CD4-positive, alpha-beta T cell (primary cell): ENCODE data around the gene INO80. TPM values are rescaled to one million over a fixed set of nuclear protein-coding genes. Genes with fewer than 3 reads are reported as not detected.

ENCODE experiments used
- ATAC-seq: fragments of 200-7000 bp; cut with Tn5 transposase; one replicate; pipeline ENCODE4 v1.10.0; 2022; ENCODE audit warnings: mild to moderate bottlenecking; ENCODE audit not compliant: poor library complexity
- CTCF ChIA-PET: fragments of 350-600 bp; sonication (Branson Sonifier 250); formaldehyde crosslinking; loops from one replicate; lab custom pipeline; 2021; ENCODE audit warnings: antibody characterized with exemption, inconsistent platforms; lab: Charles Lee
- POLR2A ChIA-PET: fragments of 350-600 bp; sonication (Branson Sonifier 250); formaldehyde crosslinking; loops from one replicate; lab custom pipeline; 2021; ENCODE audit warnings: antibody characterized with exemption, inconsistent platforms; lab: Charles Lee
- DNase-seq, 14 experiments: peaks; one replicate each; pipeline ENCODE4 v3.0.0-alpha.2; 2013 to 2020; ENCODE audit warnings: mixed read lengths in 2 of 14
- H3K27ac ChIP-seq, 2 donors: one replicate each; pipeline versions ENCODE4 v1.5.1 to v1.7.0; 2013; ENCODE audit warnings: low read length in 2 of 2, low read depth in 1 of 2, mild to moderate bottlenecking in 1 of 2
- H3K27me3 ChIP-seq, 2 experiments: 1 replicate in 1 of 2; 2 replicates in 1 of 2; pipeline versions ENCODE4 v1.6.1 to v1.7.0; 2013; ENCODE audit warnings: low read length in 2 of 2, control low read depth in 1 of 2, mild to moderate bottlenecking in 1 of 2, moderate library complexity in 1 of 2; ENCODE audit not compliant: insufficient read depth in 2 of 2, control insufficient read depth in 1 of 2
- H3K36me3 ChIP-seq: one replicate; pipeline ENCODE4 v1.6.1; 2013; ENCODE audit warnings: low read length, control low read depth; ENCODE audit not compliant: insufficient read depth
- H3K4me1 ChIP-seq: one replicate; pipeline ENCODE4 v1.6.1; 2013; ENCODE audit warnings: low read length, control low read depth; ENCODE audit not compliant: insufficient read depth
- H3K4me3 ChIP-seq: one replicate; pipeline ENCODE4 v1.5.1; 2013; ENCODE audit warnings: mild to moderate bottlenecking, low read length, moderate library complexity
- H3K9me3 ChIP-seq, 2 experiments: 1 replicate in 1 of 2; 2 replicates in 1 of 2; pipeline versions ENCODE4 v1.6.1 to v1.7.0; 2013; ENCODE audit warnings: low read length in 2 of 2, mild to moderate bottlenecking in 2 of 2, control low read depth in 1 of 2, moderate library complexity in 1 of 2; ENCODE audit not compliant: control insufficient read depth in 1 of 2, insufficient read depth in 1 of 2
- H3K27ac Mint-ChIP-seq: one replicate; pipeline ENCODE4 v1.8.0; 2020; ENCODE audit warnings: mixed read lengths
- H3K27me3 Mint-ChIP-seq: one replicate; pipeline ENCODE4 v1.8.0; 2021; ENCODE audit warnings: mixed read lengths
- H3K36me3 Mint-ChIP-seq: one replicate; pipeline ENCODE4 v1.8.0; 2021; ENCODE audit warnings: low read depth, mixed read lengths
- H3K4me1 Mint-ChIP-seq: one replicate; pipeline ENCODE4 v1.8.0; 2021; ENCODE audit warnings: low read depth, mixed read lengths
- H3K4me3 Mint-ChIP-seq: one replicate; pipeline ENCODE4 v1.8.0; 2020; ENCODE audit warnings: mild to moderate bottlenecking, mixed read lengths
- H3K9me3 Mint-ChIP-seq: one replicate; pipeline ENCODE4 v1.8.0; 2020; ENCODE audit warnings: mixed read lengths
- CTCF ChIP-seq: fragments of 200-600 bp; IDR thresholded peaks from one replicate; pipeline ENCODE4 v1.8.0; 2022; ENCODE audit warnings: antibody characterized with exemption, mild to moderate bottlenecking
- intact Hi-C, 2 experiments: fragments of 100-400 bp; cut with DNase I in 1 of 2; cut with micrococcal nuclease in 1 of 2; formaldehyde crosslinking; loops; one replicate each; pipeline versions ENCODE4 v1.15.1 to v1.9.0; 2023 to 2025; cut with DNase I, micrococcal nuclease
- total RNA-seq, 174 experiments: library from RNA in 2 of 174; stranded (reverse) in 2 of 174; gene quantifications; one replicate each; pipeline ENCODE4 v1.2.3 and lab custom pipeline; 2021 to 2026

Gene INO80
- total RNA-seq, 2 experiments from 2014 or later = 20.3 to 22.9 TPM

- H3K36me3 Mint-ChIP-seq = peaks cover 81% of the 10 kb centered on the region
- H3K4me1 ChIP-seq = no peaks in the 10 kb centered on the region
- H3K27me3 Mint-ChIP-seq = no peaks in the 10 kb centered on the region
- peaks cover 64% of the 10 kb centered on the region for H3K36me3 ChIP-seq
- ChIA-PET CTCF (no interaction called here), POLR2A (no interaction called here)
- no peak overlapping the region for H3K27ac Mint-ChIP-seq
- ATAC-seq = no peak
- no peak for DNase-seq
- H3K9me3 Mint-ChIP-seq = no peaks in the 10 kb centered on the region
- intact Hi-C loops = no loop called here
- TF ChIP-seq CTCF = no peak
- H3K27ac ChIP-seq = no peak overlapping the region
- H3K4me1 Mint-ChIP-seq = no peaks in the 10 kb centered on the region
- H3K27me3 ChIP-seq = no peaks in the 10 kb centered on the region
- no peaks in the 10 kb centered on the region for H3K9me3 ChIP-seq
- H3K4me3 Mint-ChIP-seq = no peak overlapping the region
- H3K4me3 ChIP-seq = no peak overlapping the region
Measured at GRCh38 chr15:40978562-40978961, 137.5 kb downstream of the INO80 start.

GRCh38 chr15:40978141-40978540 lies 137.9 kb downstream of the INO80 start:
- Histone ChIP-seq H3K4me1 (no peaks in the 10 kb centered on the region), H3K36me3 (peaks cover 60% of the 10 kb centered on the region), H3K27ac (no peak overlapping the region), H3K9me3 (no peaks in the 10 kb centered on the region), H3K27me3 (no peaks in the 10 kb centered on the region), H3K4me3 (no peak overlapping the region)
- Mint-ChIP-seq H3K36me3 (peaks cover 76% of the 10 kb centered on the region), H3K4me1 (no peaks in the 10 kb centered on the region), H3K9me3 (no peaks in the 10 kb centered on the region), H3K27me3 (no peaks in the 10 kb centered on the region), H3K4me3 (no peak overlapping the region), H3K27ac (no peak overlapping the region)
- no peak for TF ChIP-seq CTCF
- intact Hi-C loops = no loop called here
- no peak for DNase-seq
- ChIA-PET CTCF (no interaction called here), POLR2A (no interaction called here)
- no peak for ATAC-seq

GRCh38 chr15:40976819-40977218 lies 139.3 kb downstream of the INO80 start:
- ATAC-seq = no peak
- Mint-ChIP-seq H3K27me3 (no peaks in the 10 kb centered on the region), H3K4me1 (no peaks in the 10 kb centered on the region), H3K27ac (no peak overlapping the region), H3K36me3 (peaks cover 63% of the 10 kb centered on the region), H3K9me3 (no peaks in the 10 kb centered on the region), H3K4me3 (no peak overlapping the region)
- no peaks in the 10 kb centered on the region for H3K27me3 ChIP-seq
- H3K9me3 ChIP-seq = no peaks in the 10 kb centered on the region
- no peak for DNase-seq
- ChIA-PET POLR2A (no interaction called here), CTCF (no interaction called here)
- peaks cover 47% of the 10 kb centered on the region for H3K36me3 ChIP-seq
- H3K27ac ChIP-seq = no peak overlapping the region
- no peak for TF ChIP-seq CTCF
- intact Hi-C loops = no loop called here
- H3K4me1 ChIP-seq = no peaks in the 10 kb centered on the region
- no peak overlapping the region for H3K4me3 ChIP-seq
